HG03280 (cell line): Measurements from ENCODE around the gene YIPF4.
"Not testable (repeated sequence)": the region's sequence is repeated elsewhere in the genome, so short reads cannot be mapped to it uniquely, and the experiment has no call there.

Experiments used
- ATAC-seq: cut with Tn5 transposase; IDR thresholded peaks from one replicate; pipeline ENCODE4 v1.9.1; 2021; ENCODE audit warnings: mild to moderate bottlenecking, moderate library complexity; ENCODE audit not compliant: unreplicated experiment

YIPF4 gene

GRCh38 chr2:32284321-32284720, 6.6 kb downstream of the YIPF4 start:
- no peak for ATAC-seq

GRCh38 chr2:32289165-32289999, 11.7 kb downstream of the YIPF4 start:
- no peak for ATAC-seq

GRCh38 chr2:32290000-32290339, 12.3 kb downstream of the YIPF4 start:
- no peak for ATAC-seq

- ATAC-seq, result no peak
Measured at GRCh38 chr2:32291746-32292145, 14.0 kb downstream of the YIPF4 start.

- not testable (repeated sequence) for ATAC-seq
Measured at GRCh38 chr2:32293493-32293892, 15.8 kb downstream of the YIPF4 start.

- ATAC-seq, result not testable (repeated sequence)
Measured at GRCh38 chr2:32293966-32294562, 16.4 kb downstream of the YIPF4 start.

GRCh38 chr2:32310577-32310976, 32.9 kb downstream of the YIPF4 start:
- ATAC-seq, result no peak

- ATAC-seq, result no peak
Measured at GRCh38 chr2:32314886-32315285, 37.2 kb downstream of the YIPF4 start.

- ATAC-seq, result not testable (repeated sequence)
Measured at GRCh38 chr2:32328679-32329078, 51.0 kb downstream of the YIPF4 start.

GRCh38 chr2:32329180-32329980, 51.7 kb downstream of the YIPF4 start:
- not testable (repeated sequence) for ATAC-seq

- ATAC-seq, result no peak
Measured at GRCh38 chr2:32330136-32330535, 52.4 kb downstream of the YIPF4 start.

- no peak for ATAC-seq
Measured at GRCh38 chr2:32342801-32343200, 65.1 kb downstream of the YIPF4 start.

GRCh38 chr2:32350797-32351196, 73.1 kb downstream of the YIPF4 start:
- ATAC-seq, result not testable (repeated sequence)

GRCh38 chr2:32355976-32356680, 78.4 kb downstream of the YIPF4 start:
- ATAC-seq, result no peak

GRCh38 chr2:32356681-32357317, 79.1 kb downstream of the YIPF4 start, which contains the start of gene BIRC6:
Gene BIRC6, plus strand, starts transcription at chr2:32357023. Its CDS starts 139 bp downstream, at chr2:32357162.
- ATAC-seq, result peak; percentile 89

GRCh38 chr2:32357318-32358110, 79.8 kb downstream of the YIPF4 start:
- peak; percentile 8 for ATAC-seq

GRCh38 chr2:32358111-32358482, 80.4 kb downstream of the YIPF4 start:
- ATAC-seq, result no peak

- no peak for ATAC-seq
Measured at GRCh38 chr2:32360416-32360815, 82.7 kb downstream of the YIPF4 start.

GRCh38 chr2:32362997-32363396, 85.3 kb downstream of the YIPF4 start:
- ATAC-seq, result not testable (repeated sequence)

GRCh38 chr2:32363597-32363996, 85.9 kb downstream of the YIPF4 start:
- ATAC-seq, result no peak
